Endothelial cell of umbilical vein (primary cell): ENCODE measurements around the gene LPIN1. TPM values are rescaled to one million over a fixed set of nuclear protein-coding genes. Genes with fewer than 3 reads are reported as not detected.

Experiments
- BruUV-seq: library from RNA; stranded (reverse); fragments of 400-500 nt; replicated peaks from 2 replicates; lab custom pipeline; 2021; lab: Mats Ljungman, UMichigan
- CTCF ChIA-PET: fragments of 300-600, 350-600 bp; sonication (Branson Sonifier 250); formaldehyde crosslinking; loops from one replicate; lab custom pipeline; 2021; ENCODE audit warnings: antibody characterized with exemption, inconsistent platforms; lab: Charles Lee
- POLR2A ChIA-PET: fragments of 300-600, 350-600 bp; sonication (Branson Sonifier 250); formaldehyde crosslinking; loops from one replicate; lab custom pipeline; 2021; ENCODE audit warnings: antibody characterized with exemption, inconsistent platforms; lab: Charles Lee
- DNase-seq: peaks from one replicate; pipeline ENCODE4 v3.0.0-alpha.2; 2011; ENCODE audit warnings: low read depth, low spot score
- FAIRE-seq: peaks from 2 replicates; lab custom pipeline; 2011; peaks lifted over from hg19 to GRCh38; lab: Jason Lieb, UNC
- H2AFZ ChIP-seq: 2 replicates; pipeline ENCODE4 v1.6.0; 2012; ENCODE audit warnings: low read depth, low read length, control low read depth, inconsistent platforms
- H3K27ac ChIP-seq: 2 replicates; pipeline ENCODE4 v1.5.1; 2011; ENCODE audit warnings: low read depth, mild to moderate bottlenecking, control low read depth, low read length, moderate library complexity; ENCODE audit not compliant: insufficient read depth
- H3K27me3 ChIP-seq, 2 experiments: 2 replicates each; pipeline versions ENCODE4 v1.6.0 to v1.6.1; 2011; ENCODE audit warnings: low read length in 2 of 2, mixed read lengths in 1 of 2; ENCODE audit not compliant: control insufficient read depth in 2 of 2, insufficient read depth in 2 of 2
- H3K36me3 ChIP-seq, 2 experiments: 2 replicates in 1 of 2; 3 replicates in 1 of 2; pipeline ENCODE4 v1.5.1; 2011; ENCODE audit warnings: low read length in 2 of 2, mild to moderate bottlenecking in 1 of 2, moderate library complexity in 1 of 2; ENCODE audit not compliant: control insufficient read depth in 2 of 2, insufficient read depth in 2 of 2; ENCODE audit errors: extremely low read depth in 1 of 2
- H3K4me1 ChIP-seq: 3 replicates; pipeline ENCODE4 v1.5.1; 2011; ENCODE audit warnings: mild to moderate bottlenecking, low read length; ENCODE audit not compliant: control insufficient read depth, insufficient read depth; ENCODE audit errors: extremely low read depth
- H3K4me2 ChIP-seq: 2 replicates; pipeline ENCODE4 v1.6.1; 2011; ENCODE audit warnings: low read length, control low read depth, mixed read lengths; ENCODE audit not compliant: insufficient read depth
- H3K4me3 ChIP-seq, 3 experiments: fragments of 200-600 bp in 1 of 3; sonication (generic), shearing (Covaris generic) in 1 of 3; replicated peaks in 1 of 3; 2 replicates each; pipeline ENCODE4 v1.5.1; 2011 to 2016; ENCODE audit warnings: control low read depth in 3 of 3, low read length in 3 of 3, mild to moderate bottlenecking in 2 of 3, inconsistent platforms in 1 of 3, low read depth in 1 of 3, moderate library complexity in 1 of 3; ENCODE audit not compliant: insufficient read depth in 1 of 3
- H3K79me2 ChIP-seq: 2 replicates; pipeline ENCODE4 v1.6.0; 2012; ENCODE audit warnings: low read length, inconsistent platforms; ENCODE audit not compliant: control insufficient read depth, insufficient read depth
- H3K9ac ChIP-seq: replicated peaks from 2 replicates; pipeline ENCODE3; 2011; ENCODE audit warnings: low read length, control low read depth; ENCODE audit not compliant: insufficient read depth; ENCODE audit errors: extremely low read depth
- H3K9me1 ChIP-seq: replicated peaks from 3 replicates; pipeline ENCODE4 v1.6.0; 2011; ENCODE audit warnings: mild to moderate bottlenecking, low read length; ENCODE audit not compliant: control insufficient read depth, insufficient read depth; ENCODE audit errors: extremely low read depth
- H3K9me3 ChIP-seq: replicated peaks from 2 replicates; pipeline ENCODE4 v1.5.1; 2012; ENCODE audit warnings: low read length, inconsistent platforms; ENCODE audit not compliant: control insufficient read depth, insufficient read depth
- H4K20me1 ChIP-seq: replicated peaks from 2 replicates; pipeline ENCODE3; 2011; ENCODE audit warnings: mild to moderate bottlenecking, low read length; ENCODE audit not compliant: control insufficient read depth, insufficient read depth; ENCODE audit errors: extremely low read depth
- EZH2 ChIP-seq: IDR thresholded peaks from 2 replicates; pipeline ENCODE4 v1.6.1; 2012; ENCODE audit warnings: borderline replicate concordance, low read depth, mild to moderate bottlenecking, moderate library complexity, low read length, inconsistent platforms; ENCODE audit not compliant: severe bottlenecking
- FOS ChIP-seq: IDR thresholded peaks from 2 replicates; pipeline ENCODE4 v1.6.1; 2011; ENCODE audit warnings: mild to moderate bottlenecking, low read length, moderate library complexity, borderline replicate concordance; ENCODE audit not compliant: insufficient read depth
- GATA2 ChIP-seq: IDR thresholded peaks from 2 replicates; pipeline ENCODE4 v1.7.0; 2011; ENCODE audit warnings: low read depth, mild to moderate bottlenecking, moderate library complexity, mixed read lengths, low read length; ENCODE audit not compliant: insufficient read length, insufficient read depth
- JUN ChIP-seq: IDR thresholded peaks from 2 replicates; pipeline ENCODE4 v1.6.1; 2011; ENCODE audit warnings: borderline replicate concordance, low read depth; ENCODE audit not compliant: insufficient read length, insufficient read depth
- MYC ChIP-seq: IDR thresholded peaks from one replicate; pipeline ENCODE4 v1.6.1; 2011; ENCODE audit warnings: mild to moderate bottlenecking, low read depth, low read length
- POLR2A ChIP-seq: IDR thresholded peaks from 2 replicates; pipeline ENCODE4 v1.6.1; 2012; ENCODE audit warnings: low read depth, mild to moderate bottlenecking, control low read depth, low read length
- POLR2AphosphoS5 ChIP-seq: IDR thresholded peaks from 2 replicates; pipeline ENCODE4 v1.6.1; 2012; ENCODE audit warnings: low read depth, mild to moderate bottlenecking, control low read depth, low read length, moderate library complexity; ENCODE audit not compliant: insufficient read depth
- dilution Hi-C: fragments of 300-500 bp; cut with MboI; formaldehyde crosslinking; loops from one replicate; pipeline ENCODE4 v1.15.0; 2019; ENCODE audit warnings: low sequenced_read_pairs; ENCODE audit not compliant: extremely low pct_ligation_motif_present
- intact Hi-C: fragments of 100-400 bp; cut with micrococcal nuclease; formaldehyde crosslinking; loops from one replicate; pipeline ENCODE4 v1.10.0; 2022
- polyA plus RNA-seq, 4 experiments: library from polyadenylated mRNA; depleted of rRNA in 3 of 4; stranded (reverse) in 3 of 4; unstranded in 1 of 4; fragments of >200 nt; gene quantifications; 2 replicates each; pipeline versions ENCODE4 v1.2.1 to v1.2.3, GENCODE V29; 2011 to 2012; ENCODE audit warnings: missing spikeins in 1 of 4
- total RNA-seq: library from RNA; stranded (reverse); gene quantifications from 2 replicates; pipeline ENCODE4 v1.2.3, GENCODE V29; 2021
- TF ChIP-seq, protein P1 (sequence below), 2 donors: IDR thresholded peaks; 1 replicate in 1 of 2; 2 replicates in 1 of 2; pipeline ENCODE4 v1.5.1; 2011; ENCODE audit warnings: low read length in 2 of 2, mild to moderate bottlenecking in 2 of 2, moderate library complexity in 2 of 2, control low read depth in 1 of 2, inconsistent platforms in 1 of 2, low read depth in 1 of 2; ENCODE audit not compliant: insufficient read depth in 1 of 2; ENCODE audit errors: extremely low read depth in 1 of 2
- TF ChIP-seq, protein P2 (sequence below): IDR thresholded peaks from 2 replicates; pipeline ENCODE4 v1.6.1; 2011; ENCODE audit not compliant: insufficient read depth, insufficient read length

LPIN1 gene
- total and polyA plus RNA-seq, 2 donors (not counting 3 experiments of a cell fraction or from before 2014, with no cell fraction given): 26.6 to 80.4 TPM

DNA sequence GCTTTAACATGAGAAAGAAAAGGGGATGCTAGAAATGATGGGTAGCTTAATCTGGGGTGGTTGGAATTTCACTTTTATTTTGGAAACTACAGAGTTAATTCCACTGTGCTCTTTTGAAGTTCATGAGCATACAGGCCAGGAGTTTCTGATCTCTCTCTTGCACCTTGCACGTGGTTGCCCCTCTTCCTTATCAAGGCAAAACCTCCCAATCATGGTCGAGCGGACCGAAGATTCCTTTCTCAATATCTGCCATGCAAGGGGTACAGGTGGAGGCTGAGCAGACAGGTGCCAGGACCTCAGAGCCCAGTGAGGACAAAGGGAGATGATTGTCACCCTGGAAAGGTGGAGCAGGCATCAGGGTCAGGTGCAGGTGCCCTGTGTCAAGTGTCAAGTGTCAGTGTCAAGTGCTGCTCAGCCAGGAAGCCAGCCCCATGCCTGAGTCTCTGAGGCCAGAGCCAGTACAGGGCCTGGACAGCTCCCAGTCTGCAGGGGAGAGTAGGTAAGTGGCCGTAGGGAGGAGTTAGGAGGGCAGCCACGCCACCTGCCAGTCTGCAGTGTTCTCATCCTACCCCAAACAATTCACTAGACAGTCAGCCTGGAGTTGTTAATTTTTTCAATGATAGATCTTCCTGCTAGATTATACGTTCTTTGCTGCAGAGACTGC is 42.2 kb downstream of the LPIN1 start:
- no TSS peak for BruUV-seq
- H3K9me1 ChIP-seq: no peaks in the 10 kb centered on the region
- peaks cover 25 to 39% of the 10 kb centered on the region in 2 experiments for H3K36me3 ChIP-seq
- H3K27me3 ChIP-seq: no peaks in the 10 kb centered on the region
- DNase-seq (no peak), FAIRE-seq (no peak)
- CTCF ChIA-PET: interaction anchor here (0.9 to 2.0 kb wide), 3 partner anchors 9 to 101 kb away, joined by 3 to 11 read pairs (median 4); no protein-coding TSS in a partner anchor
- no peaks in the 10 kb centered on the region for H3K4me1 ChIP-seq
- no peak overlapping the region for H2AFZ ChIP-seq
- no peak overlapping the region for H3K9ac ChIP-seq
- H3K4me3 ChIP-seq: no peak overlapping the region
- H3K4me2 ChIP-seq: no peak overlapping the region
- no peaks in the 10 kb centered on the region for H3K9me3 ChIP-seq
- POLR2A ChIA-PET: no interaction called here
- H3K79me2 ChIP-seq: no peaks in the 10 kb centered on the region
- TF ChIP-seq GATA2: no peak
- no peak for TF ChIP-seq JUN
- TF ChIP-seq, protein P1, sequence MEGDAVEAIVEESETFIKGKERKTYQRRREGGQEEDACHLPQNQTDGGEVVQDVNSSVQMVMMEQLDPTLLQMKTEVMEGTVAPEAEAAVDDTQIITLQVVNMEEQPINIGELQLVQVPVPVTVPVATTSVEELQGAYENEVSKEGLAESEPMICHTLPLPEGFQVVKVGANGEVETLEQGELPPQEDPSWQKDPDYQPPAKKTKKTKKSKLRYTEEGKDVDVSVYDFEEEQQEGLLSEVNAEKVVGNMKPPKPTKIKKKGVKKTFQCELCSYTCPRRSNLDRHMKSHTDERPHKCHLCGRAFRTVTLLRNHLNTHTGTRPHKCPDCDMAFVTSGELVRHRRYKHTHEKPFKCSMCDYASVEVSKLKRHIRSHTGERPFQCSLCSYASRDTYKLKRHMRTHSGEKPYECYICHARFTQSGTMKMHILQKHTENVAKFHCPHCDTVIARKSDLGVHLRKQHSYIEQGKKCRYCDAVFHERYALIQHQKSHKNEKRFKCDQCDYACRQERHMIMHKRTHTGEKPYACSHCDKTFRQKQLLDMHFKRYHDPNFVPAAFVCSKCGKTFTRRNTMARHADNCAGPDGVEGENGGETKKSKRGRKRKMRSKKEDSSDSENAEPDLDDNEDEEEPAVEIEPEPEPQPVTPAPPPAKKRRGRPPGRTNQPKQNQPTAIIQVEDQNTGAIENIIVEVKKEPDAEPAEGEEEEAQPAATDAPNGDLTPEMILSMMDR (IDR thresholded peaks at IDR 0.05; ENCODE audit: extremely low read depth in 1 of 2, insufficient read depth in 1 of 2, low read depth in 1 of 2, low read length in 2 of 2): no peak
- TF ChIP-seq EZH2: no peak
- TF ChIP-seq, protein P2, sequence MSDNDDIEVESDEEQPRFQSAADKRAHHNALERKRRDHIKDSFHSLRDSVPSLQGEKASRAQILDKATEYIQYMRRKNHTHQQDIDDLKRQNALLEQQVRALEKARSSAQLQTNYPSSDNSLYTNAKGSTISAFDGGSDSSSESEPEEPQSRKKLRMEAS: no peak
- TF ChIP-seq POLR2A: no peak
- no peak for TF ChIP-seq POLR2AphosphoS5
- TF ChIP-seq MYC: no peak
- TF ChIP-seq FOS: no peak
- dilution Hi-C loops: no loop called here
- H4K20me1 ChIP-seq: no peaks in the 10 kb centered on the region
- H3K27ac ChIP-seq: no peak overlapping the region
- intact Hi-C loops: no loop called here
